Stomach (tissue), 4 donors: ENCODE measurements around the gene FIGN.

Source experiments
- POLR2A ChIP-seq, 4 donors: fragments of 450-650 bp; IDR thresholded peaks; one replicate each; pipeline ENCODE4 v1.6.1; 2016; ENCODE audit warnings: antibody characterized with exemption in 4 of 4, control low read depth in 2 of 4, mild to moderate bottlenecking in 1 of 4, moderate library complexity in 1 of 4
- POLR2AphosphoS5 ChIP-seq, 3 donors: sonication (generic); formaldehyde crosslinking; IDR thresholded peaks; one replicate each; pipeline ENCODE4 v1.6.1; 2016; ENCODE audit warnings: antibody characterized with exemption in 3 of 3
- TF ChIP-seq, protein P1 (sequence below), 7 experiments: fragments of 450-650 bp in 4 of 7; fragments of 200-600 bp in 3 of 7; sonication (generic) in 3 of 7; IDR thresholded peaks; one replicate each; pipeline ENCODE4 v1.5.1; 2016 to 2019; ENCODE audit warnings: antibody characterized with exemption in 7 of 7, control low read depth in 2 of 7, mild to moderate bottlenecking in 1 of 7

DNA sequence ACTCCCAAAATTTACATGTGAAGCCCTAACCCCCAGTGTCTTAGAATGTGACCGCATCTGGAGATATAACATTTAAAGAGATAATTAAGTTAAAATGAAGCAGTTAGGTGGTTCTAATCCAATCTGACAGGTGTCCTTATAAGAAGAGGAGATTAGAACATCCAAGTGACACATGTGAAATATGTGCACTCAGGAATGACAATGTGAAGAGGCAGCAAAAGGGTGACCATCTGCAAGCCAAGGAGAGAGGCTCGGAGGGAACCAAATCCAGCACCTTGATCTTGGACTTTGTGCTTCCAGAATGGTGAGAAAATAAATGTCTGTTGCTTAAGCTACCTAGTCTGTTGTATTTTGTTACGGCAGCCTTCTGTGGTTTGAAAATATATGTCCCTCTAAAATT, 165.4 kb downstream of the FIGN start:
- TF ChIP-seq POLR2A (IDR thresholded peaks at IDR 0.05) (no peak), POLR2AphosphoS5 (IDR thresholded peaks at IDR 0.05) (no peak)
- TF ChIP-seq, protein P1, sequence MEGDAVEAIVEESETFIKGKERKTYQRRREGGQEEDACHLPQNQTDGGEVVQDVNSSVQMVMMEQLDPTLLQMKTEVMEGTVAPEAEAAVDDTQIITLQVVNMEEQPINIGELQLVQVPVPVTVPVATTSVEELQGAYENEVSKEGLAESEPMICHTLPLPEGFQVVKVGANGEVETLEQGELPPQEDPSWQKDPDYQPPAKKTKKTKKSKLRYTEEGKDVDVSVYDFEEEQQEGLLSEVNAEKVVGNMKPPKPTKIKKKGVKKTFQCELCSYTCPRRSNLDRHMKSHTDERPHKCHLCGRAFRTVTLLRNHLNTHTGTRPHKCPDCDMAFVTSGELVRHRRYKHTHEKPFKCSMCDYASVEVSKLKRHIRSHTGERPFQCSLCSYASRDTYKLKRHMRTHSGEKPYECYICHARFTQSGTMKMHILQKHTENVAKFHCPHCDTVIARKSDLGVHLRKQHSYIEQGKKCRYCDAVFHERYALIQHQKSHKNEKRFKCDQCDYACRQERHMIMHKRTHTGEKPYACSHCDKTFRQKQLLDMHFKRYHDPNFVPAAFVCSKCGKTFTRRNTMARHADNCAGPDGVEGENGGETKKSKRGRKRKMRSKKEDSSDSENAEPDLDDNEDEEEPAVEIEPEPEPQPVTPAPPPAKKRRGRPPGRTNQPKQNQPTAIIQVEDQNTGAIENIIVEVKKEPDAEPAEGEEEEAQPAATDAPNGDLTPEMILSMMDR (IDR thresholded peaks at IDR 0.05), result no peak
